ENCODE results near the gene NGFR.

- no peak for TF ChIP-seq CTCF (IDR thresholded peaks at IDR 0.05)
- TF ChIP-seq POLR2AphosphoS5 (IDR thresholded peaks at IDR 0.05; ENCODE audit: low read depth, low read length): no peak
- no peak for TF ChIP-seq TCF7L2 (IDR thresholded peaks at IDR 0.05; ENCODE audit: low read depth, low read length)
- no peak for TF ChIP-seq REST (IDR thresholded peaks at IDR 0.05; ENCODE audit: insufficient read depth in 1 of 2, low read depth in 2 of 2, low read length in 1 of 2)
- no peak for TF ChIP-seq SIN3A (IDR thresholded peaks at IDR 0.05; ENCODE audit: borderline replicate concordance, insufficient read depth, low read depth, low read length)
Measured at GRCh38 chr17:49501496-49501895, 6.4 kb downstream of the NGFR start.
